MM.1S (cell line): ENCODE results near the gene ZPBP2.

Source experiments
- DNase-seq: peaks from one replicate; pipeline ENCODE4 v3.0.0-alpha.2; 2015
- H2AFZ ChIP-seq: fragments of 300-600 bp; sonication (generic); 2 replicates; pipeline ENCODE4 v1.6.0; 2016; ENCODE audit warnings: antibody characterized with exemption, low read length
- H3F3A ChIP-seq: fragments of 300-600 bp; sonication (generic); 2 replicates; pipeline ENCODE4 v1.6.1; 2016; ENCODE audit warnings: mild to moderate bottlenecking, antibody characterized with exemption, low read length, moderate library complexity, mixed read lengths; ENCODE audit not compliant: insufficient read depth
- H3K27ac ChIP-seq: fragments of 300-600 bp; sonication (generic); 2 replicates; pipeline ENCODE4 v1.5.1; 2016; ENCODE audit warnings: mild to moderate bottlenecking, low read length
- H3K27me3 ChIP-seq: fragments of 300-600 bp; sonication (generic); replicated peaks from 2 replicates; pipeline ENCODE4 v1.6.0; 2016; ENCODE audit warnings: low read length; ENCODE audit not compliant: insufficient read depth
- H3K36me3 ChIP-seq: fragments of 300-600 bp; sonication (generic); replicated peaks from 2 replicates; pipeline ENCODE4 v1.6.1; 2016; ENCODE audit warnings: mild to moderate bottlenecking, low read length, mixed read lengths; ENCODE audit not compliant: insufficient read depth
- H3K4me1 ChIP-seq: fragments of 300-600 bp; sonication (generic); 2 replicates; pipeline ENCODE4 v1.6.1; 2016; ENCODE audit warnings: low read length, mixed read lengths
- H3K4me2 ChIP-seq: fragments of 300-600 bp; sonication (generic); 2 replicates; pipeline ENCODE4 v1.6.0; 2016; ENCODE audit warnings: low read depth, low read length
- H3K4me3 ChIP-seq: fragments of 300-600 bp; sonication (generic); 2 replicates; pipeline ENCODE4 v1.5.1; 2016; ENCODE audit warnings: low read length, mixed read lengths
- H3K79me2 ChIP-seq: fragments of 300-600 bp; sonication (generic); 2 replicates; pipeline ENCODE4 v1.6.1; 2016; ENCODE audit warnings: mixed run types, low read length, mixed read lengths
- H3K9ac ChIP-seq: fragments of 300-600 bp; sonication (generic); 2 replicates; pipeline ENCODE4 v1.6.1; 2016; ENCODE audit warnings: low read length, mixed read lengths
- H3K9me2 ChIP-seq: fragments of 300-600 bp; sonication (generic); replicated peaks from 2 replicates; pipeline ENCODE4 v1.6.1; 2016; ENCODE audit warnings: mild to moderate bottlenecking, low read length, mixed read lengths; ENCODE audit not compliant: insufficient read depth
- H3K9me3 ChIP-seq: fragments of 300-600 bp; sonication (generic); replicated peaks from 2 replicates; pipeline ENCODE4 v1.6.1; 2016; ENCODE audit warnings: mild to moderate bottlenecking, low read length, mixed read lengths; ENCODE audit not compliant: insufficient read depth
- H4K20me1 ChIP-seq: fragments of 300-600 bp; sonication (generic); 2 replicates; pipeline ENCODE4 v1.6.1; 2016; ENCODE audit warnings: mild to moderate bottlenecking, low read length, moderate library complexity, mixed read lengths; ENCODE audit not compliant: insufficient read depth
- CTCF ChIP-seq: fragments of 300-600 bp; sonication (generic); IDR thresholded peaks from 2 replicates; pipeline ENCODE4 v1.5.1; 2016; ENCODE audit warnings: antibody characterized with exemption, low read length, mixed read lengths
- EZH2 ChIP-seq: fragments of 300-600 bp; sonication (generic); optimal IDR thresholded peaks from 2 replicates; pipeline ENCODE3; 2017; ENCODE audit warnings: low read depth, mild to moderate bottlenecking, antibody characterized with exemption, low read length, mixed read lengths
- EZH2phosphoT487 ChIP-seq: fragments of 300-600 bp; sonication (generic); IDR thresholded peaks from 2 replicates; pipeline ENCODE4 v1.6.1; 2018; ENCODE audit warnings: antibody characterized with exemption, low read length

The ZPBP2 gene

GRCh38 chr17:39926135-39926587 lies 58.2 kb downstream of the ZPBP2 start:
- TF ChIP-seq CTCF: no peak
- TF ChIP-seq EZH2phosphoT487: no peak
- no peak for TF ChIP-seq EZH2

DNA sequence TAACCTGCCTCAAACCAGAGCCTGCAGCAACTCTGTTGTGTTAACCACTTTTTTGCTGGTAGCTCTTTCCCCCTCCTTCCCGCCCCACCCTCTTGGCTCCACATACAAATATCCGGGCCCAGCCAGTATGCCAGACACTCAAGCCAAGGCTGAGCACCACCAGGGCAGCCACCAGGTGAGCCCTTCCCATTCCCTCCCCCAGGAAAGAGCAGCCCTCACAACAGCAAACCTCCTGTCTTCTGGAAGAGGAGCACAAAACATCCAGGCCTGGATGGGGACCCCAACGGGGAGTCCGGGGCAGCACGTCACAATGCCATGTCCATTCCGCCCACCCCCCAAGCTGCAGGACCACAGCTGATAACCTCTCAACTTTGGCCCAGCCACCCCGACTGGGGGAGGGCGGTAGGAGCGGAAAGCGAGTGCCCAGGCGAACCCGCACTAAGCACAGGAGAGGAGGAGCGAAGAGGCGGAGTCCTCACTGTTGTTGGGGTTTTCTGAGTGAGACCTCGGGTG lies 58.6 kb downstream of the ZPBP2 start:
- H3K4me1 ChIP-seq: peaks cover 35% of the 10 kb centered on the region
- no peaks in the 10 kb centered on the region for H3K9me3 ChIP-seq
- peak; percentile 70 for DNase-seq
- H3K4me2 ChIP-seq: peak overlapping the region; percentile 95
- no peaks in the 10 kb centered on the region for H4K20me1 ChIP-seq
- H3K9ac ChIP-seq: peak overlapping the region; percentile 97
- H3K27me3 ChIP-seq: no peaks in the 10 kb centered on the region
- TF ChIP-seq CTCF (no peak), EZH2phosphoT487 (no peak), EZH2 (no peak)
- H3K27ac ChIP-seq: peak overlapping the region; percentile 97
- peak overlapping the region; percentile 87 for H3K4me3 ChIP-seq
- H3K79me2 ChIP-seq: peaks cover 58% of the 10 kb centered on the region
- peaks cover 20% of the 10 kb centered on the region for H3K36me3 ChIP-seq
- no peaks in the 10 kb centered on the region for H3K9me2 ChIP-seq
- H3F3A ChIP-seq: peaks cover 30% of the 10 kb centered on the region
- no peak overlapping the region for H2AFZ ChIP-seq

More at GRCh38 chr17:39926135-39926587, 58.2 kb downstream of the ZPBP2 start:
- no peaks in the 10 kb centered on the region for H3K9me2 ChIP-seq
- H3K79me2 ChIP-seq: peaks cover 59% of the 10 kb centered on the region
- peaks cover 21% of the 10 kb centered on the region for H3K36me3 ChIP-seq
- H2AFZ ChIP-seq: no peak overlapping the region
- no peaks in the 10 kb centered on the region for H4K20me1 ChIP-seq
- peak overlapping the region; percentile 97 for H3K27ac ChIP-seq
- H3K4me3 ChIP-seq: peak overlapping the region; percentile 87
- H3K27me3 ChIP-seq: no peaks in the 10 kb centered on the region
- peak overlapping the region; percentile 97 for H3K9ac ChIP-seq
- H3K9me3 ChIP-seq: no peaks in the 10 kb centered on the region
- H3K4me1 ChIP-seq: peaks cover 35% of the 10 kb centered on the region
- H3F3A ChIP-seq: peaks cover 30% of the 10 kb centered on the region
- DNase-seq: peak; percentile 86
- H3K4me2 ChIP-seq: peak overlapping the region; percentile 95
